Measurements from ENCODE around the gene RBBP8. TPM values are rescaled to one million over a fixed set of nuclear protein-coding genes. Genes with fewer than 3 reads are reported as not detected.

The RBBP8 gene
- total and polyA plus RNA-seq, 2 donors (not counting 3 experiments of a cell fraction or from before 2014, with no cell fraction given) = 3.0 to 13.5 TPM

DNA sequence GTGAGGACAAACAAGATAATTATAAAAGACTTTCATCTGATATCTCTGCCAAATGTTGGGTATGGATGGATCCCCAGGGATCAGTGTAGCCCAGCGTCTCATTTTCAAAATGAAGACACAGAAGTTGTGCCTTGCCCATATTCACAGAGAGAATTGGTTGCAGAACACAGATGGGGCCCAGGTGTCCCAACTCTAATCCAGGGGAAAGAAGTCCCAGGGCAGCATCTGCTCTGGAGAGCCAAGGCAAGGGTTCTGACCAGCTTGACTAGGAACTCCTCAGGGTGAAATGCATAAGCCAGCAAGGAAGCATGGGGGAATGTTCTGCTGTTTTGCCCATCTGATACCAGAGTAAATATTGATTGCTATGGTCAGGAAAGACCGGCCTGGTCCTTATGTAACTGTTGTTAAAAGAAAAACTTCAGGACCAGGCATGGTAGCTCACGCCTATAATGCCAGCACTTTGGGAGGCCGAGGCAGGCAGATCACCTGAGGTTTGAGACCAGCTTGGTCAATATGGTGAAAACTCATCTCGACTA is 133.4 kb downstream of the RBBP8 start:
- FAIRE-seq (peak; percentile 15), DNase-seq (ENCODE audit: low read depth, low spot score) (no peak)
- Histone ChIP-seq H3K9ac (replicated peaks; ENCODE audit: extremely low read depth, insufficient read depth, low read length) (no peak overlapping the region), H3K27ac (ENCODE audit: insufficient read depth, low read depth, low read length) (no peak overlapping the region), H3K4me1 (ENCODE audit: control insufficient read depth, extremely low read depth, insufficient read depth, low read length) (no peaks in the 10 kb centered on the region), H3K36me3 (ENCODE audit: control insufficient read depth in 2 of 2, extremely low read depth in 1 of 2, insufficient read depth in 2 of 2, low read length in 2 of 2) (no peaks in the 10 kb centered on the region), H3K9me1 (replicated peaks; ENCODE audit: control insufficient read depth, extremely low read depth, insufficient read depth, low read length) (no peaks in the 10 kb centered on the region), H3K27me3 (ENCODE audit: control insufficient read depth in 2 of 2, insufficient read depth in 2 of 2, low read length in 2 of 2) (no peaks in the 10 kb centered on the region), H3K9me3 (replicated peaks; ENCODE audit: control insufficient read depth, insufficient read depth, low read length) (no peaks in the 10 kb centered on the region), H2AFZ (ENCODE audit: low read depth, low read length) (no peak overlapping the region), H3K4me2 (ENCODE audit: insufficient read depth, low read length) (no peak overlapping the region), H3K79me2 (ENCODE audit: control insufficient read depth, insufficient read depth, low read length) (no peaks in the 10 kb centered on the region), H3K4me3 (replicated peaks in 1 of 3; ENCODE audit: insufficient read depth in 1 of 3, low read depth in 1 of 3, low read length in 3 of 3) (no peak overlapping the region), H4K20me1 (replicated peaks; ENCODE audit: control insufficient read depth, extremely low read depth, insufficient read depth, low read length) (no peaks in the 10 kb centered on the region)
- intact Hi-C loops (cut with micrococcal nuclease) = no loop called here
- ChIA-PET CTCF (interaction anchor here (1.2 kb wide), 1 partner anchor 12 kb away, joined by 4 read pairs; no protein-coding TSS in a partner anchor), POLR2A (no interaction called here)
- dilution Hi-C loops (cut with MboI; ENCODE audit: extremely low pct_ligation_motif_present, low sequenced_read_pairs) = no loop called here
- TF ChIP-seq POLR2A (IDR thresholded peaks at IDR 0.05; ENCODE audit: low read depth, low read length) = no peak
- TF ChIP-seq MYC (IDR thresholded peaks at IDR 0.05; ENCODE audit: low read depth, low read length) = no peak
- TF ChIP-seq POLR2AphosphoS5 (IDR thresholded peaks at IDR 0.05; ENCODE audit: insufficient read depth, low read depth, low read length) = no peak
- TF ChIP-seq EZH2 (IDR thresholded peaks at IDR 0.05; ENCODE audit: borderline replicate concordance, low read depth, low read length, severe bottlenecking) = no peak
- TF ChIP-seq, protein P1, sequence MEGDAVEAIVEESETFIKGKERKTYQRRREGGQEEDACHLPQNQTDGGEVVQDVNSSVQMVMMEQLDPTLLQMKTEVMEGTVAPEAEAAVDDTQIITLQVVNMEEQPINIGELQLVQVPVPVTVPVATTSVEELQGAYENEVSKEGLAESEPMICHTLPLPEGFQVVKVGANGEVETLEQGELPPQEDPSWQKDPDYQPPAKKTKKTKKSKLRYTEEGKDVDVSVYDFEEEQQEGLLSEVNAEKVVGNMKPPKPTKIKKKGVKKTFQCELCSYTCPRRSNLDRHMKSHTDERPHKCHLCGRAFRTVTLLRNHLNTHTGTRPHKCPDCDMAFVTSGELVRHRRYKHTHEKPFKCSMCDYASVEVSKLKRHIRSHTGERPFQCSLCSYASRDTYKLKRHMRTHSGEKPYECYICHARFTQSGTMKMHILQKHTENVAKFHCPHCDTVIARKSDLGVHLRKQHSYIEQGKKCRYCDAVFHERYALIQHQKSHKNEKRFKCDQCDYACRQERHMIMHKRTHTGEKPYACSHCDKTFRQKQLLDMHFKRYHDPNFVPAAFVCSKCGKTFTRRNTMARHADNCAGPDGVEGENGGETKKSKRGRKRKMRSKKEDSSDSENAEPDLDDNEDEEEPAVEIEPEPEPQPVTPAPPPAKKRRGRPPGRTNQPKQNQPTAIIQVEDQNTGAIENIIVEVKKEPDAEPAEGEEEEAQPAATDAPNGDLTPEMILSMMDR (IDR thresholded peaks at IDR 0.05; ENCODE audit: extremely low read depth in 1 of 2, insufficient read depth in 1 of 2, low read depth in 1 of 2, low read length in 2 of 2) = no peak
- TF ChIP-seq JUN (IDR thresholded peaks at IDR 0.05; ENCODE audit: borderline replicate concordance, insufficient read depth, insufficient read length, low read depth) = no peak
- BruUV-seq (replicated peaks) = no TSS peak
